PC-3 (cell line): ENCODE data around the gene WASHC1.
"Not testable (repeated sequence)": the region's sequence is repeated elsewhere in the genome, so short reads cannot be mapped to it uniquely, and the experiment has no call there.

Source experiments
- CTCF ChIP-seq: fragments of 300-600 bp; sonication (generic); conservative IDR thresholded peaks from 2 replicates; pipeline ENCODE4 v1.5.1; 2017; ENCODE audit warnings: antibody characterized with exemption, low read depth, mild to moderate bottlenecking, low read length
- EZH2 ChIP-seq: fragments of 300-600 bp; sonication (generic); IDR thresholded peaks from one replicate; pipeline ENCODE4 v1.6.1; 2017; ENCODE audit warnings: antibody characterized with exemption, mild to moderate bottlenecking, low read length; ENCODE audit not compliant: unreplicated experiment
- EZH2phosphoT487 ChIP-seq: fragments of 300-600 bp; sonication (generic); IDR thresholded peaks from 2 replicates; pipeline ENCODE4 v1.6.1; 2018; ENCODE audit warnings: mild to moderate bottlenecking, antibody characterized with exemption, low read length, borderline replicate concordance

GRCh38 chr9:73076-73899, 44.0 kb upstream of the WASHC1 start:
- not testable (repeated sequence) for TF ChIP-seq CTCF, EZH2, EZH2phosphoT487
